Measurements from ENCODE around the gene PBXIP1.

Gene PBXIP1

GRCh38 chr1:154972517-154973343 lies 16.8 kb upstream of the PBXIP1 start:
- DNase-seq = no peak

DNA sequence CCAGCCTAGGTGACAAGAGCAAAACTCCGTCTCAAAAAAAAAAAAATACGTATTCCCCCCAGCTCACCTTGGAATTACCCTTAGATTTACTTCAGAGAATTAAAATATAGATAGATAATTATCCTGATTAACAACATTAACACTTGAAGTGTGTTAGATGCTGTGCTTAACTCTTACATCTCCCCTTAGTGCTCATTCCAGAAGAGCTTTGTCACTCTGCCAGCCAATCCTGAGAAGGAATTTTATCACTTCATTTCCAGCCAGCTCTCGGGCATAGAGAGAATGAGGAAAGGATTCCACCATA lies 16.3 kb upstream of the PBXIP1 start:
- DNase-seq = no peak

DNA sequence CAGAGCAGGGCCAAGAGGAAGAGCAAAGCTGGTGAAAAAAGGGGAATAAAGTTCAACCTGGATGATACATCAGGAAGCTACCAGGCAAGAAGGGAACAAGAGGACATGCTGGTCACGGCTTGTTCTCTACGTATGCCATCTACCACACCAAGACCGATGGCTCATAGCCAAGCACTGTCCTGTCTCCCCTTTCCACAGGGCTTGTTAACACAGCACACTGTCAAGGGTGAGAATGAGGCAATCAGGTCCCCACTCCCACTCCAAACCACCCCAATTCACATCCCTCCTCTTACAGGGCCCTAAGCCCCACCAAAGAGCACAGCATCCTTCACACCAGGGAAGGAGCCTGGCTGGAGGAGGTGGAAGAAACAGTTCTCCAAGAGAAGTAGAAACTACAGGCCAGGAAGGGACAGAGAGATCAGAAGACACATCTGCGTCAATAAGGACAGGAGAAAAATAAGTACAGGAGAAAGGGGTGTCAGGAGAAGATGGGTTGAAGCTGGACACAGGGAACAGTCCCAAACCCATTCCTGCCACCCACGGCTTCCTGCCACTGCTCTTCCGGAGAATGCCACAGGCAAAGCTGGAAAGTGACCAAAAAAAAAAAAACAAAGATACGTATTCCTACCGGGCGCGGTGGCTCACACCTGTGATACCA lies 15.6 kb upstream of the PBXIP1 start:
- no peak for DNase-seq

- DNase-seq = peak; percentile 48 to 56
Observed at GRCh38 chr1:154970631-154971340, 14.9 kb upstream of the PBXIP1 start, which contains the start of gene SHC1. SHC1 (minus strand) TSS chr1:154970747; CDS start chr1:154970526, 221 bp downstream.

DNA sequence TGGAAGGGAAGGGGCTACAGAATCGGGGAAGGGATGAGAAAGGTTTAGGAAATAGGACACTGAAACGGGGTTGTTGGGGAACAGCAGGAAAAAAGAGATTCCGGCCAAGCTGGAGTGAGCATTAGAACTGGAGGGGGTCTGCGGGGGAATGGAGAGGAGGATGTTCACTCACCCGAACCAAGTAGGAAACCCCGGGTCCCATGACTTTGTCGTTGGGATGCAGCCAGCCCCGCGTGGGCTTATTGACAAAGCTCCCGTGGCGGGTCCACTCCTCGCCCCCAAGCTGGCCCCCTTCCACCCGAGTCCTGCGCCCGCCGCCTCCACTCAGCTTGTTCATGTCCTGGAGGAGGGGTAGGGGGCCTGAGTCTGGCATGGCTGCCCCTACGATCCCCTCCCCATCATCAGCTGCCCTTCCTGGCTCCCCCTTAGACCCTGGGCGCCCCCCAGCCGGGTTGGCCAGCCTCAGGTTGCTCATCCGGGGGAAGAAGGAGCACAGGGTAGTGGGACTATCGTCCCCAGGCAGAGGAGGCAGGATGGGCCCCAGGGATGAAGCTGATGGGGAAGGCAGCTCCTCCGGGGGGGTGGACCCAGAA lies 14.1 kb upstream of the PBXIP1 start:
- DNase-seq = no peak

DNA sequence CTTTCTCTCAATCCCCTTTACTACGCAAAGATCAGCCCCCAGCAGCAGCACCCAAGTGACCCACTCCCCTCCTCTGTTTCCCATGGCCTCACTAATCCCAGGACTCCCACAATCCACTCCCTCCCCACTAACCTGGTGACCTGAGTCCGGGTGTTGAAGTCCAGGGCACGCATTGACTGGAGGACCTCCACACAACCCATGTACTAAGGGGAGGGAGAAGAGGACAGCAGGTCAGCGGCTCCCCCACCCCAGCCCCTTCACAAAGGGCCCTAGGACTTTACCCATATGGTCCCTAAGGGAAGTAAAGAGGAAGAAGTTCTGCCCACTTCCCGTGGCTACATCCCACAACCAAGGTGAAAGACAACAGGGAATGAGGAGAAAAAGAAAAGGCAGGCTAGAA lies 13.3 kb upstream of the PBXIP1 start:
- DNase-seq = no peak

GRCh38 chr1:154968731-154969130 lies 12.8 kb upstream of the PBXIP1 start:
- DNase-seq = no peak

GRCh38 chr1:154967331-154967950 lies 11.5 kb upstream of the PBXIP1 start:
- DNase-seq = no peak

DNA sequence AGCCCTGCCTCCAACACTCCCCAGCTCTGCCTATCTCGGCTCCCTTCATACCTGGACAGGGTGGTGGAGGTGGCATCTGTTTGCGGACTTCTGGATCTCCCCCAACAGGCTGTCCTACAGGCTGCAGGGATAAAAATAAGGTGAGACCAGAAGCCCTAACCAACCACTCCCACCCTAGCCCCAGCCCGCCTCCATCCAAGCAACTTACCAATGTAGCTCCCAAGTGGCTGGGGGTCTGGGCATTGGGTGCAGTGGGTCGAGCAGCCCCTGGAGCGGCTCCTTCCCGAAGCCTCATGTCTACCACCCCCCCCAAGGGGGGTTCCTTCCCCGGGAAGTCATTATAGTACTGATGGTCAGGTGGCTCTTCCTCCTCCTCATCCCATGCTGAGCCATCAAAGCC lies 10.2 kb upstream of the PBXIP1 start:
- no peak for DNase-seq

- no peak for DNase-seq
Observed at GRCh38 chr1:154964359-154964758, 8.5 kb upstream of the PBXIP1 start.

GRCh38 chr1:154963643-154964042 lies 7.7 kb upstream of the PBXIP1 start:
- DNase-seq = no peak

DNA sequence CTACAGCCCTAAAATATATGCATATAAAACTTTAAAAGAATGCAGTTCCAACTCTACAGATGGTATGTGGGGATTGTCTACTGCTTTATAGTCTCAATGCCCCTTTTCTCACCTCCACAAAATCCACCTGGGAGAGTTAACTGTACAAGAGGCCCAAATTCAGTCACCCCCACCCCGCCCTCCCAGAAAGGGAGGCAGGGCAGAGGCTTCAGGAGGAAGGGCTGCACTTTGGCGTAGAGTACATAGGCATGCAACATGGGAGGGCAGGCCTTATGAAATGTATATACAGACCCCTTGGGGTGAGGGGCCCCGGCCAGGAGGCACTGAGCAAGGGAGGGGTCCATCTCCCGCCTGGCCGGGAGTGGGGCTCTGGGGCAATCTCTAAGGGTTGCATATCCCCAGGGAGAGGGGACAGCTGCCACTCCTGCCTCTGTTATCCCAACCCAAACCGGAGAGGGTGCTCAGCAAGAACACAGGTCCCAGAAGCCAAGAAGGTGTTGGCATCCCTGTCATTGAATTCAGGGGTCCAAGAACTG lies 7.0 kb upstream of the PBXIP1 start:
- no peak for DNase-seq

DNA sequence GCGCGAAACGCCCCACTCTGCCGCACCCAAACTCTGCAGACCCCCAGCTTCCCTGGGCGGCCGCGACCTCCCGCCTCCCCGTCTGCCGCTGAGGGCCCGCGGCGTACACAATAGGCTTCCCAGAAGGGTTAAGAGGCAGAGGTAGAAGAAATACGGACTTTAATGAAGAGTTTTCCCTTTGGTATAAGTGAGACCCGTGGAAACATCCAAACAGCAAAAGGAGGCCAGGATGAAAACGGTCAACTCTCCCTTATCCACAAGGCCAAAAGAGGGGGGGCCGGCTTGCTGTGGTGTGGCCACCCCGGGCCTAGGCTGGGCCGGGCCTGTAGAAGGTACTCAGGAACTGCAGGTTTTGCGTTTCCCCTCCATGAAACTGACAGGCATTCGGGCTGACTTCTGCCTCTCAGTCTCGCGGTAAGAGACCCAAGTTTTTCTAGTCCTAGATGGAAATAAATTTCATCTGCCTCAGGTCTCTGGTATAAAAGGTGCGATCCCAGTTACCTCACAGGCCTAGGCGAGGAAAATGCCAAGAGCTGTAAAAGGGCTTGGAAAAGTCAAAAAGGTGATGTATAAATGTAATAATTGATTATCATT lies 6.4 kb upstream of the PBXIP1 start:
- DNase-seq = peak; percentile 54 to 56

- DNase-seq = peak; percentile 69 to 76
Observed at GRCh38 chr1:154961207-154962155, 5.6 kb upstream of the PBXIP1 start, which contains the start of gene PYGO2. PYGO2 (minus strand) TSS chr1:154961782; CDS start chr1:154961576, 206 bp downstream.

- peak; percentile 35 to 67 for DNase-seq
Observed at GRCh38 chr1:154960446-154961136, 4.7 kb upstream of the PBXIP1 start.

DNA sequence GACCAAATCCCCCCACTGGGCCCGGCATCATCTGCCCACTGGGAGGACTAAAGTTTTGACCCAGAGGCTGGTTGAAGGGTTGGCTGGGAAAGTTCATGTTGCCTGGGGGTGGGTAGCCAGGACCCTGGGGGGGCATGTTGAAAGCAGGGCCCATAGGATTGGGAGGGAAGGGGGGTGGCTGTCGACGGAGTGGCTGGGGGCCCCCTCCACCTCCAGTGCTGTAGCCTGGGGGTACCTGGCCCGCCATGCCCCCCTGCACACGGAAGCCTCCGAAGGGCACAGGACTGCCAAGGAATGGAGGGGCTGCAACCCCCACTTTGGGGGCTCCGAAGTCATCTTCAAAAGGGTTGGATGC lies 3.5 kb upstream of the PBXIP1 start:
- DNase-seq = no peak

- no peak for DNase-seq
Observed at GRCh38 chr1:154958681-154959425, 3.0 kb upstream of the PBXIP1 start.

DNA sequence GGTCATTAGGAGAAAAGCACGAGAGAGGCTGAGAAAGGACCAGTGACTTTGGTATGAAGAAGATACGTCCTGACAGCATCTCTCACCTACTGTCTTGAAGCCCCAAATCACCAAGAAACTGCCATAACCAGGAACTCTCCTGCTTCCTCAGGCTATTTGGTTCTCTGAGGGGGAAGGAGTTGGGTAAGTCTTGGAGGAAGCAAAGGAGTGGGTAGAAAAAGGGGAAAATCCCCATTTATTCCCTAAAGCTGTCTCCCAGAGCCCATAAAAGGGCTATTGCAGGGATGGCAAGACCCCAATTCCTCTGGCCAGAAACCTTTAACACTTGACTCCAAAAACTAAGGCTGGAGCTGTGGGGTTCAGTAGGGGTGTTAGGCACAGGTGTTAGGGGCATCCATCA lies 2.1 kb upstream of the PBXIP1 start:
- no peak for DNase-seq

DNA sequence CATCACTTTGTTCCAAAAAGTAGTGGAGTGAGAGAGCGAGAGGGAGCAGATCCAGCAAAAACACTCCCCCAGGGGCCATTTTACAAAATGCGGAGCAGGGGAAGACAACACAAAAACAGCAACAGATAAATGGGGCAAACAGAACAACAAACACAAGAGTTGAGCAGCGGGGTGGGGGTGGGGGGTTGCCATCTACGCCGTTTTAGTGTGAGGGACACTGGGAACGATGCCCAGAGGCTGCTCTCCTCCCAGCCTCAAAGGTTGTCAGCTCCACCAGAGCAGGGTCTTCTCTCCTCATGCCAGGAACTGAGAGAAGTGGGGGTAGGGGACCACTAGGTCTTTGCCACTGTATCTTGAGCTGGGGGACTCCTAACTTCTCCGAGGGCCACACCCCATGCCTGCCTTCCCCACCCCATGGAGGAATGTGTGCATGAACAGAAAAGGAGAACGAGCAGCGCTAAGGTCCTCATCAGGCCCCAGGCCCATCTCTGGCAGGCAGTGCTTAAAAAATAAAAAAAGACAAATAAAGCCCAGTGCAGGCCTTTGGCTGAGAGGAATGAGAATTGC lies 1.3 kb upstream of the PBXIP1 start:
- no peak for DNase-seq

All from Kasumi-1 (cell line).